T-cell (primary cell): Measurements from ENCODE around the gene C2orf42. TPM values are rescaled to one million over a fixed set of nuclear protein-coding genes. Genes with fewer than 3 reads are reported as not detected.
A peak's percentile ranks its signal among the peaks of the same experiment; 100 is the strongest.

ENCODE experiments used
- ATAC-seq, 4 experiments: fragments of 200-7000 bp in 3 of 4; fragments of 150-1000 bp in 1 of 4; cut with Tn5 transposase; replicated peaks in 1 of 4; 1 replicate in 3 of 4; 2 replicates in 1 of 4; pipeline ENCODE4 v1.10.0; 2021; ENCODE audit warnings: moderate library complexity in 3 of 4, mild to moderate bottlenecking in 2 of 4, moderate number of reproducible peaks in 1 of 4
- CTCF ChIA-PET, 2 donors: fragments of 300-600 bp; sonication (Branson Sonifier 250); formaldehyde crosslinking; loops; one replicate each; lab custom pipeline; 2022; ENCODE audit warnings: antibody characterized with exemption in 2 of 2; lab: Charles Lee
- POLR2A ChIA-PET, 2 donors: fragments of 300-600 bp; sonication (Branson Sonifier 250); formaldehyde crosslinking; loops; one replicate each; lab custom pipeline; 2022; ENCODE audit warnings: antibody characterized with exemption in 2 of 2; lab: Charles Lee
- DNase-seq, 35 experiments: peaks; one replicate each; pipeline versions ENCODE4 v3.0.0 to v3.0.0-alpha.2; 2013 to 2023
- H3K27ac ChIP-seq: one replicate; pipeline ENCODE4 v1.5.1; 2013; ENCODE audit warnings: low read length
- H3K27me3 ChIP-seq, 2 experiments: replicated peaks in 1 of 2; 1 replicate in 1 of 2; 2 replicates in 1 of 2; pipeline versions ENCODE4 v1.6.1 to v1.7.0; 2013; ENCODE audit warnings: low read length in 1 of 2, mixed read lengths in 1 of 2; ENCODE audit not compliant: control insufficient read depth in 2 of 2, insufficient read depth in 2 of 2; ENCODE audit errors: extremely low read depth in 1 of 2
- H3K36me3 ChIP-seq, 2 donors: 1 replicate in 1 of 2; 2 replicates in 1 of 2; pipeline versions ENCODE4 v1.6.1 to v1.7.0; 2013; ENCODE audit warnings: low read length in 1 of 2; ENCODE audit not compliant: control insufficient read depth in 2 of 2, insufficient read depth in 1 of 2; ENCODE audit errors: extremely low read depth in 1 of 2
- H3K4me1 ChIP-seq, 2 experiments: 1 replicate in 1 of 2; 2 replicates in 1 of 2; pipeline versions ENCODE4 v1.6.1 to v1.7.0; 2013; ENCODE audit warnings: low read length in 2 of 2, mixed read lengths in 1 of 2; ENCODE audit not compliant: insufficient read depth in 2 of 2, control insufficient read depth in 1 of 2; ENCODE audit errors: extremely low read depth in 1 of 2
- H3K4me3 ChIP-seq, 2 donors: 1 replicate in 1 of 2; 2 replicates in 1 of 2; pipeline versions ENCODE4 v1.5.1 to v1.7.0; 2013; ENCODE audit warnings: mild to moderate bottlenecking in 2 of 2, low read length in 1 of 2, moderate library complexity in 1 of 2; ENCODE audit not compliant: control insufficient read depth in 1 of 2; ENCODE audit errors: extremely low read depth in 1 of 2
- H3K9me3 ChIP-seq: 2 replicates; pipeline ENCODE4 v1.7.0; 2013
- H3K27ac Mint-ChIP-seq, 2 donors: one replicate each; pipeline ENCODE4 v1.8.0; 2020 to 2021; ENCODE audit warnings: mild to moderate bottlenecking in 2 of 2, mixed read lengths in 2 of 2
- H3K27me3 Mint-ChIP-seq, 2 donors: one replicate each; pipeline ENCODE4 v1.8.0; 2021 to 2022; ENCODE audit warnings: mixed read lengths in 2 of 2
- H3K36me3 Mint-ChIP-seq: one replicate; pipeline ENCODE4 v1.8.0; 2021; ENCODE audit warnings: mixed read lengths
- H3K4me1 Mint-ChIP-seq, 3 donors: one replicate each; pipeline ENCODE4 v1.8.0; 2020 to 2022; ENCODE audit warnings: mixed read lengths in 3 of 3, mild to moderate bottlenecking in 1 of 3
- H3K4me3 Mint-ChIP-seq, 3 donors: one replicate each; pipeline ENCODE4 v1.8.0; 2020 to 2022; ENCODE audit warnings: mild to moderate bottlenecking in 3 of 3, mixed read lengths in 3 of 3, moderate library complexity in 3 of 3
- H3K9me3 Mint-ChIP-seq, 3 donors: one replicate each; pipeline ENCODE4 v1.8.0; 2020 to 2022; ENCODE audit warnings: mixed read lengths in 3 of 3
- WGBS: methylation state at CpG from one replicate; pipeline ENCODE4 v1.1.5; 2013; ENCODE audit warnings: missing lambda C conversion rate; ENCODE audit not compliant: insufficient coverage; 5-methylcytosine and 5-hydroxymethylcytosine counted together
- total RNA-seq, 35 experiments: library from RNA in 6 of 35; stranded (reverse) in 6 of 35; fragments of 120-200 nt in 1 of 35; gene quantifications; one replicate each; pipeline versions ENCODE4 v1.2.1 to v1.2.4 and lab custom pipeline; 2013 to 2026

Gene C2orf42
- total RNA-seq, 5 donors from 2014 or later (not counting 1 experiment from before 2014, with no cell fraction given), result 23.3 to 45.9 (median 39.1) TPM

GRCh38 chr2:70124983-70125480, 65.8 kb downstream of the C2orf42 start:
- H3K27me3 Mint-ChIP-seq, result no peaks in the 10 kb centered on the region
- no peaks in the 10 kb centered on the region for H3K9me3 Mint-ChIP-seq
- H3K4me1 Mint-ChIP-seq, result peaks cover 71 to 84% (median 81%) of the 10 kb centered on the region in 3 donors
- CTCF ChIA-PET, result interaction anchor here (0.5 to 2.6 kb wide), 15 partner anchors 8 to 1660 kb away, joined by 3 to 20 read pairs (median 4); no protein-coding TSS in a partner anchor
- POLR2A ChIA-PET, result interaction anchor here (0.6 to 3.7 kb wide), 17 partner anchors 8 to 706 kb away, joined by 3 to 18 read pairs (median 6); partner anchors contain the start of genes C2orf42 (in 1 of the 2), MXD1 (in 1 of the 2) and SNRPG (in 1 of the 2)
- under 1% methylated on average over 32 of the region's 36 CpGs for WGBS
- Histone ChIP-seq H3K9me3 (no peaks in the 10 kb centered on the region), H3K27ac (peak overlapping the region; percentile 98), H3K27me3 (no peaks in the 10 kb centered on the region), H3K4me1 (peaks cover 38 to 67% of the 10 kb centered on the region in 2 experiments), H3K36me3 (no peaks in the 10 kb centered on the region), H3K4me3 (peak overlapping the region; percentile 44 to 78)
- peak; percentile 40 to 78 (median 60) for DNase-seq
- no peaks in the 10 kb centered on the region for H3K36me3 Mint-ChIP-seq
- peak overlapping the region; percentile 100 for H3K27ac Mint-ChIP-seq
- peak overlapping the region; percentile 90 to 98 (median 95) for H3K4me3 Mint-ChIP-seq
- peak; percentile 63 to 69 (median 66) for ATAC-seq

- DNase-seq, result no peak
- H3K4me1 Mint-ChIP-seq, result peaks cover 72 to 88% (median 80%) of the 10 kb centered on the region in 3 donors
- H3K4me3 ChIP-seq, result peak overlapping the region in 1 of 2 donors; percentile 78
- POLR2A ChIA-PET, result interaction anchor here (0.6 to 3.7 kb wide), 9 partner anchors 10 to 170 kb away, joined by 3 to 18 read pairs (median 6); partner anchors contain the start of gene SNRPG (in 1 of the 2)
- H3K27ac Mint-ChIP-seq, result peak overlapping the region; percentile 100
- CTCF ChIA-PET, result interaction anchor here in 1 of 2 donors (0.9 to 2.6 kb wide), 8 partner anchors 10 to 209 kb away, joined by 3 to 20 read pairs (median 7); partner anchors contain the start of gene MXD1
- peaks cover 39 to 66% of the 10 kb centered on the region in 2 experiments for H3K4me1 ChIP-seq
- no peaks in the 10 kb centered on the region for H3K9me3 ChIP-seq
- H3K27me3 ChIP-seq, result no peaks in the 10 kb centered on the region
- H3K9me3 Mint-ChIP-seq, result no peaks in the 10 kb centered on the region
- H3K4me3 Mint-ChIP-seq, result peak overlapping the region; percentile 90 to 98 (median 95)
- no peaks in the 10 kb centered on the region for H3K36me3 ChIP-seq
- WGBS, result 14% methylated on average over 6 of the region's 11 CpGs
- H3K36me3 Mint-ChIP-seq, result no peaks in the 10 kb centered on the region
- H3K27ac ChIP-seq, result peak overlapping the region; percentile 98
- H3K27me3 Mint-ChIP-seq, result no peaks in the 10 kb centered on the region
- no peak for ATAC-seq
Measured at GRCh38 chr2:70123829-70124116, 67.0 kb downstream of the C2orf42 start.

GRCh38 chr2:70123051-70123828, 67.6 kb downstream of the C2orf42 start:
- Mint-ChIP-seq H3K4me3 (peak overlapping the region; percentile 90 to 98 (median 95)), H3K36me3 (no peaks in the 10 kb centered on the region), H3K9me3 (no peaks in the 10 kb centered on the region), H3K27ac (peak overlapping the region; percentile 100), H3K4me1 (peaks cover 71 to 87% (median 78%) of the 10 kb centered on the region in 3 donors), H3K27me3 (no peaks in the 10 kb centered on the region)
- Histone ChIP-seq H3K27ac (peak overlapping the region; percentile 98), H3K4me3 (peak overlapping the region; percentile 10 to 78), H3K4me1 (peaks cover 39 to 64% of the 10 kb centered on the region in 2 experiments), H3K27me3 (no peaks in the 10 kb centered on the region), H3K36me3 (no peaks in the 10 kb centered on the region), H3K9me3 (no peaks in the 10 kb centered on the region)
- CTCF ChIA-PET, result interaction anchor here in 1 of 2 donors (0.9 to 2.6 kb wide), 7 partner anchors 13 to 48 kb away, joined by 3 to 11 read pairs (median 4); no protein-coding TSS in a partner anchor
- 82% methylated on average over 15 of the region's 20 CpGs for WGBS
- ATAC-seq, result no peak
- peak in 1 of 35 experiments; percentile 40 for DNase-seq
- POLR2A ChIA-PET, result interaction anchor here (0.6 to 2.2 kb wide), 5 partner anchors 10 to 38 kb away, joined by 4 to 18 read pairs (median 7); no protein-coding TSS in a partner anchor

- H3K4me3 Mint-ChIP-seq, result peak overlapping the region in 2 of 3 donors; percentile 90 to 98
- ATAC-seq, result no peak
- ChIA-PET POLR2A (interaction anchor here (0.6 to 2.2 kb wide), 3 partner anchors 14 to 37 kb away, joined by 4 to 7 read pairs (median 5); no protein-coding TSS in a partner anchor), CTCF (interaction anchor here in 1 of 2 donors (0.7 to 2.5 kb wide), 4 partner anchors 13 to 37 kb away, joined by 3 to 10 read pairs (median 4); no protein-coding TSS in a partner anchor)
- Histone ChIP-seq H3K27ac (peak overlapping the region; percentile 55), H3K9me3 (no peaks in the 10 kb centered on the region), H3K4me1 (peaks cover 33 to 61% of the 10 kb centered on the region in 2 experiments), H3K36me3 (no peaks in the 10 kb centered on the region), H3K4me3 (no peak overlapping the region), H3K27me3 (no peaks in the 10 kb centered on the region)
- no peaks in the 10 kb centered on the region for H3K9me3 Mint-ChIP-seq
- H3K4me1 Mint-ChIP-seq, result peaks cover 69 to 79% (median 74%) of the 10 kb centered on the region in 3 donors
- no peaks in the 10 kb centered on the region for H3K27me3 Mint-ChIP-seq
- no peaks in the 10 kb centered on the region for H3K36me3 Mint-ChIP-seq
- no CpG with 5 or more reads among the region's 4 CpGs for WGBS
- no peak for DNase-seq
- H3K27ac Mint-ChIP-seq, result peak overlapping the region; percentile 100
Measured at GRCh38 chr2:70122470-70122869, 68.3 kb downstream of the C2orf42 start.

GRCh38 chr2:70121627-70122372, 69.0 kb downstream of the C2orf42 start:
- Mint-ChIP-seq H3K4me3 (no peak overlapping the region), H3K36me3 (no peaks in the 10 kb centered on the region), H3K4me1 (peaks cover 68 to 79% (median 72%) of the 10 kb centered on the region in 3 donors), H3K27me3 (no peaks in the 10 kb centered on the region), H3K9me3 (no peaks in the 10 kb centered on the region), H3K27ac (peak overlapping the region; percentile 100)
- H3K36me3 ChIP-seq, result no peaks in the 10 kb centered on the region
- ATAC-seq (no peak), DNase-seq (no peak)
- ChIA-PET CTCF (interaction anchor here in 1 of 2 donors (0.7 to 2.5 kb wide), 5 partner anchors 13 to 856 kb away, joined by 3 to 10 read pairs (median 4); no protein-coding TSS in a partner anchor), POLR2A (interaction anchor here in 1 of 2 donors (1.0 to 2.2 kb wide), 3 partner anchors 11 to 36 kb away, joined by 4 to 7 read pairs (median 5); no protein-coding TSS in a partner anchor)
- no peaks in the 10 kb centered on the region for H3K9me3 ChIP-seq
- no peaks in the 10 kb centered on the region for H3K27me3 ChIP-seq
- WGBS, result 85% methylated on average over 3 of the region's 6 CpGs
- H3K27ac ChIP-seq, result peak overlapping the region; percentile 55
- peaks cover 27 to 55% of the 10 kb centered on the region in 2 experiments for H3K4me1 ChIP-seq
- H3K4me3 ChIP-seq, result no peak overlapping the region
